DMS153 treated with DMSO at 0.1 percent for 48 hours (cell line): Measurements from ENCODE around the gene CAMTA1.

Experiments used
- DNase-seq: peaks from one replicate; lab custom pipeline; 2025; ENCODE audit not compliant: unreplicated experiment; lab: John Stamatoyannopoulos, UW

The CAMTA1 gene

DNA sequence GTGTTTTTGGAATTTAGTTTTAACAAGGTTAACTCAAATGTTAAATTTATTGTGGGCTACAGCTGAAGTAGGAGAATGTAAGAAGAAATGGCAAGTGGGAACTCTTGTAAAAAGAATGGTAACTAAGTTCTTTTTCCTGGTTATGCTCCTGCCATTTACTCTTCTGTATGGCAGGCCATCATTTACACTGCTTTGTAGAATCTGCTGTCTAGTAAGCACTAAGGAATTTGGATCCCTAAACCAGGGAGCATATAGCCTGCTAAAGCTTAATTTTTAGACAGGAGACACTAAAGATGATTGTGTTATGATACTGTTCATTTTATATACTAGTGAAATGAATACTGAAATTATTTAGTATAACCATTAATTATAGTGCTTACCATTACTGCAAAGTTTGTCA, 85.3 kb downstream of the CAMTA1 start:
- DNase-seq, result no peak

DNA sequence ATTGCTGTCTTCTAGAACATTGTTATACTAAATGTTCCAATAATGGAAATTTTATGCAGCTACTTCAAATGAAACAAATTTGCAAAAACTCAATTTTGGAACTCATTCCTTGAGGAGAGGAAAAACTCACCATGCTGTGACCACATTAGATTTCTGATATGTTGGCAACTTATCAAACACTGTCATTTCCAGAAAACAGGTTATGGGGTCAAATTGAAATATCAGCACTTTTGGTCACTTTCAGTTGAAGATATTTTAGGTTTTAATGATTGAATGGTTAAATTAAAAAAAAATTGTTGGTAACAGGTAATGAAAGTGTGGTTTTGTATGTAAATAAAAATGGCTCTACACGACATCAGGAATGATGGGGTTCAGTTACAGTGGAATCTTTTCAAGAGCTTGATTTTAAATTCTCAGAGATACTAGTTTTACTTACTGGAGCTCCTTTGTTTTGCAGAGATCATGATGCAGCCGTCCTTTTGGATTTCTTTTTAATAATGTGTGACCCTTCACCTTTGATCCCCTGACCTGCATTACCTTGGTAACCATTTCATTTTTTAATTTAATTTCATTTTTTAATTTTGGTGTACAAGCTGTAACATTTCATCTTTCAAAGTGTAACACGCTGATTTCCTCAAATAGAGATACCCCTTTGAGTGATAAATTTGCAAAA, 86.2 kb downstream of the CAMTA1 start:
- no peak for DNase-seq

GRCh38 chr1:6872573-6873261, 87.5 kb downstream of the CAMTA1 start:
- DNase-seq, result no peak

DNA sequence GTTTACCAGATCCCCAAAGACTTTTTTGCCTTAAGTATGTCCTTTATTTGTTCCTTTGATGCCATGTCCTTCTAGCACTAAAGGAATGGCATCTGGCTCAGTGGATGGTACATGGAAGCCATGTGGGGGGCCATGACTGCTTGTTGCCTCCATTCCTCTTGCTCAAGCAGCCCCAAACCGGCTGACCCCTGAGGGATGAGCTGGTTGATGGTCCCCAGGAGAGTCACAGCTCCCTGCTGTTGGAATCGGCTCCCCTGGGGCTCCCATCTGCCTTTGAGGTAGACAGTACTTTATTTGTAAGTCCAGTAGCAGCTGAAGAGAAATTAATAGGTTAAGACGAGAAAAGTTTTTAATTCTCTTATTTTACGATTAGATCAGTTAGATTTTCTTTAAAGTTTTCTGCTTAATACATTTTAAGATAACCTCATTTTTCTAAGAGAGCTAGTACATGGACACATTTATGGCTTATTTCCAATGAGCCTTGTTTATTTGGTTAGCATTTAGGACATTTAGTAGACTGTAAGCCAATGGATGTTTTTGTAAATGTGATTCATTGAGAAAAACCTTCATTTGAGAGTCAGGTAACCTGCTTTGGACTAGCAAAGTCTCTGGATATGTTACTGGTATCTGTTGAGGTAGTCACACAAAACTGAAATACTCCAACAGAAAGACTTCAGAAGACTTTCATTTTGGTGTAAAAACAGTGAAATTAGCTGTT, 88.2 kb downstream of the CAMTA1 start:
- DNase-seq, result no peak

GRCh38 chr1:6874298-6874697, 89.0 kb downstream of the CAMTA1 start:
- no peak for DNase-seq

DNA sequence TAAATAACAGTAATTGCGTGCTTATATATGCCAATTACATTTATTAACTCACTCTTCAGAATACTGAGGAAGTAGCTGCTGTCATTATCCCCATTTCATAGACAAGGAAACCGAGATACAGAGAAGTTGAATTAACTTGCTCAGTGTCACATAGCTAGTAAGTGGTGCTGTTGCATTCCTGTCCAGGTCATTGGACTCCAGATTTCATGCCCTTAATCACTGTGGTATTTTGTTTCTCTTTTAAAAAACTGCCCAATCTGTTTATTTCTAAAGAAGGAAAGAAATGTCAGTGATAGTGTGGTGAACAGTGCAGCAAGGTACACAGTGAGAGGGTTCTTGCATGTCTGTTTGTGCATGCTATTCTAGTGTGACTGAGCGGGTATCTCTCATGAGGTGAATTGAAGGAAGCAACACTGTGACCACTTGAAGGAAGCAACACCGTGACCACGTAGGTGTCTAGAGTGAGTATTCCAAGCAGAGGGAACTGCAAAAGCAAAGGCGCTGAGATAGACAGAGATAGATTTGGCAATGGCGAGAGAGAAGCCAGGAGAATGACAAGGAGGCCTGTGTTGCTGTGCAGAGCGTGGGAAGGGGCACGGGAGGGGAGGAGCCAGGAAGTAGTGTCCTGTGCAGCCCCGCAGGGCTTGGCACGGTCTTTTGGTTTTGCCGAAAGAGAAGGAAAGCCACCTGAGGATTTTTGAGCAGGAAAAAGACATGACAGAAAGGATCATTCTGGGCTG, 95.9 kb downstream of the CAMTA1 start:
- no peak for DNase-seq

DNA sequence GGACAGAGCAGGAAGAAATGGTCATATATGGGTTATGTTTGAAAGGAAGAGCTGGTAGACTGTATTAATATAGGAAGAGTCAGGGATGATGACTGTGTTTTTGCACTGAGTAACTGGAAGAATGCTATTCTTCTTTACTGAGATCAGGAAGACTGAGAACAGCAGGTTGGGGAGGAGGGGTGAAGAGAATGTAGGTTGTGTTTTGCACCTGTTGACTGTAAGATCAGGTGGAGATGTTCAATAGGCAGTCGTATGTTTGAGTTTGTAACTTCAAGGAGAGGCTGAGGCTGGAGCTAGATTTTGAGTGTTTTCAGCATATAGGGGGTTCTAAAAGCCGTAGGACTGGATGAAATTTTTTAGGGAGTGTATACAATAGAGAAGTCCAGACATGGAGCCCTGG, 97.2 kb downstream of the CAMTA1 start:
- no peak for DNase-seq

DNA sequence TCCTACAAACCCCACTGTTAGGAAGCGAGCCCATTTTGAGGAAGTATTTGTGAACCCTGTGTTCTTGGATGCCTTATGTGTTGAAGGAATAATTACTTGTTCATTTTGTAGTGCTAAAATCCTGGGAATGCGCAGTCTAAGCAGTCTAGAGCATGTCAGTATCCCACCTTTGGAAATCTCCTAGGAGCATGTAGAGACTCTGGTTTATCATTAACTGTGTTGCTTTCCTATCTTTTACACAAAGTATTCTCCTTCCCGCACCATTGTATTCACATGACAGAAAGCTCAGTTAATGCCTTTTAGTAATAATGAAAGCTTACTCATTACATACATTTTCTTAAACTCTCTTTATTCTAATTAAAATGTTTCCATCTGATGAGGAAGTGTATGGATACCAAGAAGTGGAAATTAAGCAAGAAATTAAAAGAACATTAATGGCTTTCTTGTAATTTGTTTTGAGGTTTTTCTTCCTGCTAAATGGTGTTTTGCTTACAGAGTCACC, 99.4 kb downstream of the CAMTA1 start:
- DNase-seq, result no peak

- no peak for DNase-seq
Measured at GRCh38 chr1:6885426-6885825, 100.2 kb downstream of the CAMTA1 start.

GRCh38 chr1:6886523-6886922, 101.3 kb downstream of the CAMTA1 start:
- no peak for DNase-seq

GRCh38 chr1:6888268-6888667, 103.0 kb downstream of the CAMTA1 start:
- no peak for DNase-seq

DNA sequence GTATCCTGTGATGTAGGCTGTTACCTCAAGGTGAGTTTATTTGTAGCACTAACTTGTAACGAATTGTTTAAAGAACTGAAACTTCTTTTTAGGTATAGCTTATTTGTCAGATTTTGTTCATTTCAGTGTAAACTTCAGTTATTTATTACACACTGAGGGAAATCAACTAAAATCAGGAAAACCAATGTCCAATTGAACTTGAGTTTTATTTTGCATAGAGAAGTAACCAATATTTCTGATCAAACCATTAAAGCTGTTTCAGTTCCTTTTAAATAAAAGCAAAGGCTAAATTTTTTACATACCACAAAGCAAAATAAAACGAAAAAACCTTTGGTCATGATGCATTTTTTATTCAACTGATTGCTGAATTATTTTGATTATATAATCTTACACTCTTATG, 103.6 kb downstream of the CAMTA1 start:
- no peak for DNase-seq

DNA sequence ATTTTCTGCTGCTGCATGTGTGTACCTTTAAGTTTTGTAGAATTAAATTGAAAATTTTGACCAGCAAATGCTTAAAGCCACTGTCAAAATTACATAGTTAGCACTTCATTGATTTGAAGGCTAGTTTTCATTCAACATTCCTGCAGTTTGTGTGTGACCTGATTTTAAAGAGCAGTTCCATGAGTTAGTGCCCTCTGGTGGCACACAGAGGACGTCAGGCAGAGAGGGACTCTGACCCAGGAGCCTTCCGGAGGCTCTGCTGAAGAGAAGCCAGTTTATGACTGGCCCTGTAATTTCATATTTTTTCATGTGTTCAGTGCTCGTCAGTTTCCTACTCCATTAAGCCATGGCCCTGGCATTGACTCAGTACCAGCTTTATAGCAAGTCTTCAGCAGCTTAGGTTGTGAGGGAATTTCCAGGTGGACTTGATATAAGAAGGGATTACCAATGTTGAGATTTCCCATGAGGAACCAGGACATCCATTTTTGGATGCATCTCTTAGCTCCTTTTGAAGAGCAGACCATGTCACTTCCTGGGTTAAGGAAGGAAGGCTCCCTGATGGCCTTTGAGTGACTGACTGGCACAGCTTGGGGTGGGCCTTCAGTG, 104.7 kb downstream of the CAMTA1 start:
- peak; percentile 35 for DNase-seq

GRCh38 chr1:6890686-6891085, 105.4 kb downstream of the CAMTA1 start:
- DNase-seq, result no peak

DNA sequence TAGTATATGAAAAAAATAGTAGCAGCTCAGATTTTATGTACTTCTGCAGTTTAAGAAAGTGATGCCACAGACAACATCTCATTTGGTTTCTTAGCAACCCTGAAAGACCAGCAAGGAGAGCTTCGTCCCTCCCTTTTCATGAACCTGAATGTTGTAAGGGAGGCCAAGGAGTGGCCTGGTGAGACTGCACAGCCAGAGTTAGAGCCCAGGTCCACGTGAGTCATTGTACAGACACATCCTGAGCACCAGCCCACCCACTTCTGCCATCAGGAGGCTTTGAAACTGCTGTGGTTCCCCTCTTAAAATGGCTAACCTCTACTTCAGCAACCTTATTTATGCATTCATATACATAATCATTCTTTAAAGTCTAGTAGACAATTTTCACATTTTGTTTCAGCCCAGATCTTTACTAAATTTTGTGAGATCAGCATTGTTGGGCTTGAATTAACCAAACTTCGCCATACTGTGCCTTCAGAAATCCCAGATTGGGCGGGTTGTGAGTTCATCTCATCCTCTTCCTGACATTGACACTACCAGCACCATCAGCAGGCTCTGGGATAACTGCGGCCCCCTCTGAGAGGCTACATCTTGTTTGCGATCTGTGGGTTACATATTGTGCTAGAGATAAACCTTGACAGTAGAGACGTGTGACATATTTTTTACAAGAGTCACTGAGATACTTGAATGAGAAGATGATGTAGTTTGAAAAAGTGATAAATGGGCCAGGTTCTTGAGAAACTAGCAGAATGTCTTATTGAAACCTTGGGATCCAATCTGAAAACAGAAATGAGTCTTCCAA, 106.7 kb downstream of the CAMTA1 start:
- no peak for DNase-seq

DNA sequence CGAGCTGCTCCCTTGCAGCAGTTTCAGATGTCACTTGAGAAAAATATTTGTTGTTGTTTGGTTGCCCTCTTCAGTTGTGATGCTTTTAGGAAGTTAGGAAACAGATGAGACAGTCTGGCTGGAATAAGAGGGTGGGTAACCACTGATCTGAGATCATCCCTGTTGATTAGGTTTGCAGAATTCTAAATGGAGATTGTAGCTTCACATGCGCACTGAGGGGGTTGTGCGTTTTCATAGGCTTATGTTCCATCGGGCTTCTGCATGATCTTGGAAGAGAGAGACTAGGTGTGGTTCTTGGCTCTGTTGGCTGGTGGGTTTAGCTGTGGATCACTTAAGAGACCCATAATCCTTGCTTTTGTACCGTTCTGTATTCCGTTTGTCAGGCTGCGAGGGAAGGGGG, 108.1 kb downstream of the CAMTA1 start:
- no peak for DNase-seq

DNA sequence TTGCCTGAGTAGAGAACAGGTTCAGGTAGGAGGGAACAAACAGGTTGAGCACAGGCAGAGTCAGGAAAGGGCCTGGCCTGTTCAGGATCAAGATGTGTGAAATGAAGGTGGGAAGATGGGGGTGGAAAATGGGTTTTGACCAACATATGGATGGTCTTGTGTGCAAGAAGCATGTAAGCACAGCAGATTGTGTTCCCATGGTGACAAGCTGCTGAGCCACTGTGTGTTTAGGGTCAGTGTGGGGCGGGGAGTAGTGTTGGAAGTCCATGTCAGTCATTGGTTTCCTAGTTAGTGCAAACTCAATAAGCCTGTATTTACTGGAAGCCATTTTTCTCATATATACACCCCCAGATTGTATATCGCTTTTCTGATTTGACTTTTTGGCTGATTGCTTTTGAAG, 111.9 kb downstream of the CAMTA1 start:
- DNase-seq, result no peak

- no peak for DNase-seq
Measured at GRCh38 chr1:6898974-6899539, 113.8 kb downstream of the CAMTA1 start.

- no peak for DNase-seq
Measured at GRCh38 chr1:6899621-6900020, 114.4 kb downstream of the CAMTA1 start.

DNA sequence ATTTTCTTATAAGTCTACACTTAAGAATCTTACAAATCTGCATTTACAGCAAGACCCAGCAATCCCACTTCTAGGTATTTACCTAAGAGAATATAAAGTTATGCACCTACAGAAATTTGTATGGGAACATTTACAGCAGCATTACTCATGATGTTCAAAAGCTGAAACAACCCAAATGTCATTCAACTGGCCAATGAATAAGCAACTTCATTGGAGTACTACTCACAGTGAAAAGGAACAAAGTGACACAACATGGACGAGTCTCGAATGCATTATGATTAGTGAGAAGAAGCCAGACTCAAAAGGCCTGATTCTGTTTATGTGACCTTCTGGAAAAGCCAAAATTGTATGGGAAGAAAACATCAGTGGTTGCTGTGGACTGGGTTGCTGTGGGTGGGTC, 116.9 kb downstream of the CAMTA1 start:
- DNase-seq, result no peak
